Fibroblast of the conjunctiva (primary cell): ENCODE results near the gene PSME2.

Experiments used
- DNase-seq: peaks from one replicate; pipeline ENCODE4 v3.0.0-alpha.2; 2010; ENCODE audit warnings: low read depth

Gene PSME2

DNA sequence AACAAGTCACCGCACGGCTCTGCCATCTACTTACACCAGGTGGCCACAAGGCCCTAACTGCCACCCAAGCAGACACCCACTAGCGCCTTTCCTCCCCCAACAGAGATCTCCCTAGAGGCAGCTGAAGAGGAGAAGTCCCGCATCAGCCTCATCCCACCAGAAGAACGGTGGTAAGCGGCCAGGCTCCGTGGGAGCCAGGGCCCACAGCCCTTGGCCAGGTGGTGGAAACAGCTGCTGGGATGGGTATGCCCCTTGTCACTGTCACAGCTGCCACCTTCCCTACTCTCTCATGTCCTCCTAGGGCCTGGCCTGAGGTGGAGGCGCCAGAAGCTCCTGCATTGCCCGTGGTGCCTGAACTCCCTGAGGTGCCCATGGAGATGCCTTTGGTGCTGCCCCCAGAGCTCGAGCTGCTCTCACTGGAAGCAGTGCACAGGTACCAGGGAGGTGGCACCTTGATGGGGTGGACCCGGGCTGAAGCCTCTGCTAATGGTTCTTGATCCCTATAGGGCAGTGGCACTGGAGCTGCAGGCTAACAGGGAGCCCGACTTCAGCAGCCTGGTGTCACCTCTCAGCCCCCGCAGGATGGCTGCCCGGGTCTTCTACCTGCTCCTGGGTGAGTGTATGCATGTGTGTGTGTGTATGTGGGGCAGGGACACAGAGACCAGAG is 33.0 kb upstream of the PSME2 start:
- no peak for DNase-seq

DNA sequence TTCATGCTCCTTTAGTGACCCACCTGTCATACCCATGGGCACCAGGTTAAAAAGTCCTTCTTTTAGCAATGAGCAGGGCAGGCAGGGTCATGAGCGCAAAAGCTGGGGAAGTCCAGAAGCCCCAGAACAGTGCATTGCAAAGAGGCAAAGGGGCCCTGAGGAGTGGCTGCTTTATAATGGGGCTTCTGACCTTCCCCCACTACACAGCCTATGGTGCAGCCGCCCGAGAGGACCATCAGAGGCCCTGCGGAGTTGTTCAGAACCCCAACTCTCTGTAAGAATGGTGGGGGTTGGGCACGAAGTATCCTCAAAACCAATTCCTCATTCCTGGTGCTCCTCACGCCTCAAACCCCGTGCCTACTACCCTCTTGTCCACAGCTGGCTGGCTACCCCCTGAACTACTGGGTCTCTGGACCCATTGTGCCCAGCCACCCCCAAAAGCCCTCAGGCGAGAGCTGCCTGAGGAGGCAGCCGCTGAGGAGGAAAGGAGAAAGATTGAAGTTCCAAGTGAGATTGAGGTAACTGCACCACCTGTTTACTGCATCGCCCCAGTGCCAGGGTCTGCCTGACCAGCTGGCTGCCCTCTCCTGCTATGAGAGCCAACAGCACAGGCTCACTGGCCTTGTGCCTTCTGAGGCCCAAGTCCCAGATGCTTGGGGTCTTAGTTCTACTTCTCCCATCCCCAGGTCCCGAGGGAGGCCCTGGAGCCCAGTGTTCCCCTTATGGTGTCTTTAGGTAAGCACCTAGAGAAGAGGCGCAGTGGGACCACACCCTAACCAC is 32.2 kb upstream of the PSME2 start:
- no peak for DNase-seq

DNA sequence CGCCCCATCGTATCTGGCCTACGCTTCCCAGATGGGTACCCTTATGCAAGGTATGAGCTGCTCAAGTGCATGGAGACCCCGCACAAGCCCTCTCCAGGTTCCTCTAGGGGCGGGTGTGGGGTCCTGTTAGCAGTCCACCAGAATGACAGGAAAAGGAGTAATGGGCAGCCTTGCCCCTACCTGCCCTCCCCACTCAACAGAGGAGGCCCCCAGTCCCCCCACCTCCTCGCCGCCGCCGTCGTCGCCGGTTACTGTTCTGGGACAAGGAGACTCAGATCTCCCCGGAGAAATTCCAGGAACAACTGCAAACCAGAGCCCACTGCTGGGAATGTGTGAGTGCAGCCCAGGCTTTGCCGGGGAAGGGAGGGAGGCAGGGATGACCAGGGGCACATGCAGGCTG is 31.5 kb upstream of the PSME2 start:
- DNase-seq = no peak

DNA sequence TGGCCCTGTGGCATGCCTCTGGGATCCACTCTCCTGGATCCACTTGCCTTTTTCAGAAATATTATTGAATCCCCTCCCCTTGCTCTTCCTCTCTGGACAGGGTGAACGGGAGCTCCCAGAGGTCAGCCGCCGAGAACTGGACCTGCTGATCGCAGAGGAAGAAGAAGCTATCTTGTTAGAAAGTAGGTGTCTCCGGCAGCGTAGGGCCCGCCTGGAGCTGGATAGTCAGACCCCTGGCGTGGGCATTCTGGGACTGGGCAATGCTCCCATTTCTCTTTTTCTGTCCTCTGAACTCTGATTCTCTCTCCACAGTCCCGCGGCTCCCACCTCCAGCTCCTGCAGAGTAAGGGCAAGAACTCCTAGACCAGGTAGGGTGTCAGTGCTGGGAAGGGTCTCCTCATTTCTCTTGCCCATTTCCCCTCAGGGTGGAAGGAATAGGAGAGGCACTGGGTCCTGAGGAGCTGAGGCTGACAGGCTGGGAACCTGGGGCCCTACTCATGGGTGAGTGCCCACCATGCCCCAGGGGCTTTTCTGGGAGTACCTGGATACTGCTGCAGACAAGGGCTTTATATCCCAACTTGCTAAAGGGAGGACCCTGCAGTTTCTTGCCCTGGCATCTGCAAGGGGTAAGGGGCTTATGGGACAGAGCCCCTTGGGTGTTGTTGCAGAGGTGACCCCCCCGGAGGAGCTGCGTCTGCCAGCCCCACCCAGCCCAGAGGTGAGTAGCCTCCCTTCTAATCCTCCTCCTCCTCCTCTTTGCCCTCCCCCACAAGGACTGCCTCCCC is 30.8 kb upstream of the PSME2 start:
- no peak for DNase-seq

DNA sequence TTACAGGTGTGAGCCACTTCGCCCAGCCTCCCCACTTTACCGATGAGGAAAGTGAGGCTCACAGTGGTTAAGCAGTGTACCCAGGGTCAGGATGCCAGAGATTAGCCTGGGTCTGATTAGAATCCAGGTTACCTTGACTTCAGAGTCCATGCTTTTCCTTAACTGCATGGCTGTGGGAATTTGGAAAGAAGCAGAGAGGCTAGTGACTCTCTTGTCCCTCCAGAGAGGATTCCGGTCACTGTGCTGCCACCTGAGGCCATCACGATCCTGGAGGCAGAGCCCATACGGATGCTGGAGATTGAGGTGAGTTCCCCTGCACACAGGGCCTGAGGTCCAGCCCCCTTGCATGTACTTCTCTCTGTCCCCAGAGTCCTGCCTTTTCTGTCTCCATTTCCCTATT is 30.2 kb upstream of the PSME2 start:
- no peak for DNase-seq

DNA sequence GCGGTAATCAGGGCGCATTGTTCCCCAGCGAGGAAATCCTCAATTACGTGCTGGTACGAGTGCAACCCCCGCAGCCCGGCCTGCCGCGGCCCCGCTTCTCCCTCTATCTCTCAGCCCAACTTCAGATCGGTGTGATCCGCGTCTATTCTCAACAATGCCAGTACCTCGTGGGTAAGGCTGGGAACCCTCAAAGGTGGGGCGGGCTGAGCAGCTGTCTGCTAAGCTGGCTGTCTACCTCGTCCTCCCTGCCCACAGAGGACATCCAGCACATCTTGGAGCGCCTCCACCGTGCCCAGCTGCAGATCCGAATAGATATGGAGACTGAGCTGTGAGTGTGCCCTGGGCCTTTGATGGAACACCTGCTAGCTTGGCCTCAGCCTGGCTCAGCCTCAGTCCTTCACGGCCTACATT is 26.5 kb upstream of the PSME2 start:
- no peak for DNase-seq

DNA sequence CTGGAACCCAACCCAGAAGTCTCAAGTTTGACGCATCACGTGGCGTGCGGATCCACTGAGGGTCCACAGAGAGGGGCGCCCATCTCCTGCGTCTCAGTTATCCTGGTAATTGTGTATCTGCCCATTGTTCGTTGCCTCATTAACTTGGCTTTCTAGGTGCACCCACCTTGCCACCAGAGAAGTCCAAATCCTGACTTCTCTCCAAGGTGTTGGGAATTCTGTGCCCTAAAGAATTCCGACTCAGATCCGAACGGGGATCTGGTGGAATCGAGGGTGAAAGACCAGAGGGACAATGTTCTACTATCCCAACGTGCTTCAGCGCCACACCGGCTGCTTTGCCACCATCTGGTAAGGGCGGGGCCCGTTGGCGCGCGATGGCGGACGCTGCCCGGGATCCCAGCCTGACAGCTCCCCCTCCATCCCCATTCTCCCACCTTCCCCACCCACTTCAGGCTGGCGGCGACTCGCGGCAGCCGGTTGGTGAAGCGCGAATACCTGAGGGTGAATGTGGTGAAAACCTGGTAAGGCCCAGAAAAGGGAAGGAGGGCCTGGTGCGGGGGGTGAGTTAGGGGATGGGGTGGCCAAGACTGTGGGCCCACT is 26.0 kb upstream of the PSME2 start:
- DNase-seq = no peak

DNA sequence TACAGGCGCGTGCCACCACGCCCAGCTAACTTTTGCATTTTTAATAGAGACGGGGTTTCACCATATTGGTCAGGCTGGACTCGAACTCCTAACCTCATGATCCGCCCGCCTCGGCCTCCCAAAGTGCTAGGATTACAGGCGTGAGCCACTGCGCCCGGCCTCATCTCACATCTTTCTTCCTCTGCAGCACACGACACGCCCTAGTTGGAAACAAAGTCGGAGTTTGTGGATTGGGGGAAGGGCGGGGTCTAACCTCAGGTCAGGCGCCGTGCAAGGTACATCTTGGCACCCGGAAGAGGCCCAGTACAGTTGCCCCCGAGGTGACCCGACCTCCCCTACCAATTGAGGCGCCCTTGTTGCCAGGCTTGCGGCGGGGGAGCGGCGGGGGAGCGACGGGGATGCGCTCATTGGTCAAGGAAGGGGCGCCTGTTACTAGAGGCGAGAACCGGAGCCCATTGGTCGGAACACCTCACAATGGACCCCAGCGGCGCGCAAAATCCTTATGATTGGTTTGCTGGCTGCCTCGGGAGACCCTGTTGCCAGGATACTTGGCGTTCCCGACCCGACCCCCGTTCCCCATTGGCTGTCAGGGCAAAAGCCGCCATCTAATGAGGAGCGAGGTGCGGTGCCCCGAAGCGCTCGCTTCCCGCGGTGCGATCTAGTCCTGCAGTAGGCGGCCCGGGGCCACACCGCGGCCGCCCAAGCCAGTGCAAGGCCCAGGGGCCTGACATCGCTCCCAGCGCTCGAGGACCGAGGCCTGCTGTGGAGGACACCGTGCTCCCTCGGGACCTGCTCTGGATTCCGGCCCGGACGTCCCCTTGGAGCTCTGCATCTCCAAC is 25.2 kb upstream of the PSME2 start, which contains the start of gene REC8:
TSS of gene REC8 (plus strand) at position 659 of the 839 bp plus-strand sequence. CDS start 473 bp downstream, outside the sequence.
- DNase-seq = peak; percentile 72

DNA sequence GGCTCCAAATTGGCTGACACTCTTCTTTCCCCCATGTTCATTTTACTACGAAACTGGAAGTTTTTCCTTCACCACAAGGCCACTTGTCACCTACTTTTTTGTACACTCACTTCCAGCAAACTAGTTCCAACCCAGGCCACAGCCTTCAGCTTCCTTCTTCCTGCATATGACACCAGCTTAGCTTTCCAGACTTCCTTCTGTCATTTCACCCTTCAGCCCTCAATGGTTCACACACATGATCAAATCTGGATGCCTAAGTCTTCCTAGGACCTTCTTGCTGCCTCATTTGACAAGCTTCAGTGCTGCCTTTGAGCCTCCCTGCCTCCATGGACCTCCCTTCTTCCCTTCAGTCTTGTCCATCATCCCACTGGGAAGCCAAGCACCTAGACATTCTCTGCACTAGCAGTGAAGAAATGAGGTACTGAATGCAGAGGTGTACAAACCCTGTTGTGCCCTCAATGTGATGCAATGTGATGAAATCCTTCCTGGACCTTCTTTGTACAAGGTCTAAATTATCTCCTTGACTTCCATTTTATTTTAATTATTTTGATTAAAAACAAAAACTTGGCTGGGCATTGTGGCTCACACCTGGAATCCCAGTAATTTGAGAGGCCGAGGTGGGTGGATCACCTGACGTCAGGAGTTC is 21.2 kb upstream of the PSME2 start:
- no peak for DNase-seq

DNA sequence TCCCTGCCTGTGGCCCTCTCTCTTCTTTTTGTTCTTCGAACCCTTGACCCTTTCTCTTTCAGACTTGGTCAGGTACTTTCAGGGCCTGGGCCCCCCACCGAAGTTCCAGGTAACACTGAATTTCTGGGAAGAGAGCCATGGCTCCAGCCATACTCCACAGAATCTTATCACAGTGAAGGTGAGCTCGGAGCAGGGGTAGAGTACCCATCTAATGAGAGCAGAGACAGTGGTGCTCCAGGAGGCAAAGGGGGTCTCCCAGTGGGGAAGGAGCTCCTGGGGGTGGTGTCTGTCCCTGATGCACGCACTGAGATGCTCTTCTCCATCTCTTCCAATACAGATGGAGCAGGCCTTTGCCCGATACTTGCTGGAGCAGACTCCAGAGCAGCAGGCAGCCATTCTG is 19.4 kb upstream of the PSME2 start:
- no peak for DNase-seq

DNA sequence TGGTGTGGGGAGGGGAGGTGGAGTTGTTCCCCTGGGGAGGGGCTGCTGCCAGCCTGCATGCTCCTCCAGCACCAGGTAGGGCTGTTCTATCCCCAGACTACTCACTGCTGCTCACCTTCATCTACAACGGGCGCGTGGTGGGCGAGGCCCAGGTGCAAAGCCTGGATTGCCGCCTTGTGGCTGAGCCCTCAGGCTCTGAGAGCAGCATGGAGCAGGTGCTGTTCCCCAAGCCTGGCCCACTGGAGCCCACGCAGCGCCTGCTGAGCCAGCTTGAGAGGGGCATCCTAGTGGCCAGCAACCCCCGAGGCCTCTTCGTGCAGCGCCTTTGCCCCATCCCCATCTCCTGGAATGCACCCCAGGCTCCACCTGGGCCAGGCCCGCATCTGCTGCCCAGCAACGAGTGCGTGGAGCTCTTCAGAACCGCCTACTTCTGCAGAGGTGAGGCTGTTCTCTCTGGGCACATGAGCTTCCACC is 18.1 kb upstream of the PSME2 start:
- DNase-seq = no peak

DNA sequence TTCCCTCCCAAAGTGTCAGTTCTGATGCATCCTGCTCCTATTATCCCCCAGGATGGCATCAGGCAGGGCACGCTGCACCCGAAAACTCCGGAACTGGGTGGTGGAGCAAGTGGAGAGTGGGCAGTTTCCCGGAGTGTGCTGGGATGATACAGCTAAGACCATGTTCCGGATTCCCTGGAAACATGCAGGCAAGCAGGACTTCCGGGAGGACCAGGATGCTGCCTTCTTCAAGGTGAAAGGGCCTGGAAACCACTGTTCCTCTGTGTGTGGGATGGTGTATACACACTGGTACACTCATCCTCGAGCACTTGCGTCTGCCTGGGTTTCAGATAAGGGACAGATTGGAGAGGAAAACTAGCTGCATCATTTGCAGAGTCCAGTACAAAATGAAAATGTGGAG is 15.7 kb upstream of the PSME2 start:
- DNase-seq = no peak

DNA sequence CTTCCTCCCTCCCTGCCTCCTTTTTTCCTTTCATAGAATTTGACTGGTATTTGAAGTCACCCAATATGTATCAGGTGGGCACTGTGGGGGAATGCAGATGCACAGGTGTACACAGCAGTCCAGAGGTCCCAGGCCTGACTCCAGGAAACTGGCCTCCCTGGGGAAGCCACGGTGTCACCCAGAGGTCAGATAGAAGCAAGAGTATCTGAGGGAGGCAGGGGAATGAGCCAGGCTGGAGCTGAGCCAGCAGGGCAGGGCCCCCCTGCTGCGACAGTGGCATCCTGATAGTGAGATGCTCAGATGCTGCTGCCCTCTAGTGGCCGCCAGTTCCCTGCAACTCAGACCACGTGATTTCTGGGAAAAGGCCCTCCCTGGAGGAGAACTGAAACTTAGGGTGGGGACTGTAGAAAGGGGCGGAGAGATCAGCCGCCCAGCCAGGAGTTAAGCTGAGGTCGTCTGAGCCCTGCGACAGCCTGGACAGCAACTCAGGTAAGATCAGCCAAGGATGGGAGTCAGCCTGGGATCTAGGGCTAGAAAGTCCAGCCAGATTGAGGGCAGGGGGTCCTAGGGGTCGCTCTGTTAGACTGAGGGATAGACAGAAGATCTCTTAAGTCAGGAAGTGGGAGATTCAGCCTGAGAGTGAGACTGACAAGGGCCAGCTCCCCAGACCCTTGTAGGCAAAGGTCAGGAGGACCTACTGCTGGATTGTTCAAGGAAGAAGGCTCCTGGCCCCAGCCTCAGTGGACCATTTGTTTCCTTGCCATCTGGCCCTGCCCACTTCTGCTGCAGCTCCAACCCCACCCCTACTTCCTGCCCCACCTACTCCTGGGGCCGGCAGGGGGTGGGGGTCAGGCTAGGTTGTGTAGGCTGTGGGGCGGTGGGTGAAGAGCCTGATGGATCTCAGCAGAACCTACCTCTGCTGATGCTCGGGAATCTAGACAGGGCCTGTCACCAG is 14.7 kb upstream of the PSME2 start, which contains the start of gene IRF9:
TSS of gene IRF9 (plus strand) at position 416 of the 955 bp plus-strand sequence. CDS start 880 bp downstream, outside the sequence.
- DNase-seq = peak; percentile 92

DNA sequence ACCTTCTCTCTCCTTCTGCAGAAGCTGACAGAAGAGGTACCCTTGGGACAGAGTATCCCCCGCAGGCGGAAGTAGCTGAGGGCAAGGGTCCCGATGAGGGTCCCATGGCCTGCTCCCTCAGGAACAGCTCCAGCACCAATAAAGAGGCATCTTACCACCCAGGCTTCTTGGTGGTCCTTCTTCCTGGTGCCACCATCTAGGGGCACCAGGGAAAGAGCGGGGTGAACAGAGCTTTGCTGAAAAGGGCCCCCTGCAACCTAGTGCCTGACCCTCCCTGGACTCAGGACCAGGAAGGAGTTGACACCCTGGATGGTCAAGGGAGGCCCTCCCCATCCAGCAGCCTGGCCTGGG is 14.1 kb upstream of the PSME2 start:
- DNase-seq = no peak

DNA sequence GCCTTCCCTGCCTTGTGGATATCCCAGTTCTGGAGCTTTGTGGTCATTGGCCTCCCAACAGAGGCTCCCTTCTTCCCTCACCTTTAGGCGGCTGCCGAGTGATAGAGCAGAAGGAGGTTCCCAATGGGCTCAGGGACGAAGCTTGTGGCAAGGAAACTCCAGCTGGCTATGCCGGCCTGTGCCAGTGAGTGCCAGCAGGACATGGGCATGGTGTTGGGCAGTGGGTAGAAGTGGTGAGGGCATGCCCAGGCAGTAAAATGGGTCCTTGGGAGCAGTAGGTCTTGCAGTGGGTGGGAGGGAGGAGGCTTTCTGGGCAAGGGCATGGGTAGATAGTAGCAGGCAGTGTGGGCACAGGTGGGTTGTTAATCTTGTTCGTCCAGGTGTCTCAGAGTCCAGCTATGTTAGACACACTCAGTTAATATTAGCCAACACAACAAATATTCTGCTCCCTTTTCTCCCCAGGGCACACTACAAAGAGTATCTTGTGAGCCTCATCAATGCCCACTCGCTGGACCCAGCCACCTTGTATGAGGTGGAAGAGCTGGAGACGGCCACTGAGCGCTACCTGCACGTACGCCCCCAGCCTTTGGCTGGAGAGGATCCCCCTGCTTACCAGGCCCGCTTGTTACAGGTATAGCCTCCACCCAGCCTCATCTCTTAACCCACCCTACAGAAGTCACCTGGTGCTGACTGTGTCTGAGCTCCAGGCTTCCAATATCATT is 13.5 kb upstream of the PSME2 start:
- no peak for DNase-seq

DNA sequence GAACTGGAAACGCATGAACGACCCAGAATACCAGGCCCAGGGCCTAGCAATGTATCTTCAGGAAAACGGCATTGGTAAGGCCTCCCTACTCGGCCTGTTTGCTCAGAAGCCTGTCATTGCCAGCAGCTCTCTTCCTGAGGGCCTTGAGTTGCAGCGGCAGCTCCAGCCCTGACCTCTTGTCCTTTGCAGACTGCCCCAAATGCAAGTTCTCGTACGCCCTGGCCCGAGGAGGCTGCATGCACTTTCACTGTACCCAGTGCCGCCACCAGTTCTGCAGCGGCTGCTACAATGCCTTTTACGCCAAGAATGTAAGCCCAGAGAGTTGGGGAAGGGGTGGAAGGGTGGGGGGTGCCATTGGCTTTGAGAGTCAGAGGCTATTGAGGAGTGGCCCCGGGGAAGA is 10.9 kb upstream of the PSME2 start:
- no peak for DNase-seq

DNA sequence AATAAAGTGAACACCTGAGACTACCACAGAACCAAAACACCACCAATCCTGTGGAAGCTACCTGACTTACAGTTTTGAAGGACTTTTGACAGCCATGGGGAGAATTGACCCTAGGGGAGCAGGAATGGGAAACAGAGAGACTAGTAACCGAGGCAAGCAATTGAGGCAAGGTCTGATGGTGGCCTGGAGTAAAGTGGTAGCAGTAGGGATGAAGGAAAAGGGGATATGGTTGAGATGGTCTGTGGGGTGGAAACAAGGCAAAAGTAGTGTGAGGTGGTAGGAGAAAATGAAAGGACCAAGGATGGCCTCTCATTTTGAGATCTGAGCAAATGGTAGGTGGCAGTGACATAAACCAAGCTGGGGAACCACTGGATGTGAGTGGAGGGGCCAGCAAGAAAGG is 10.4 kb upstream of the PSME2 start:
- no peak for DNase-seq

DNA sequence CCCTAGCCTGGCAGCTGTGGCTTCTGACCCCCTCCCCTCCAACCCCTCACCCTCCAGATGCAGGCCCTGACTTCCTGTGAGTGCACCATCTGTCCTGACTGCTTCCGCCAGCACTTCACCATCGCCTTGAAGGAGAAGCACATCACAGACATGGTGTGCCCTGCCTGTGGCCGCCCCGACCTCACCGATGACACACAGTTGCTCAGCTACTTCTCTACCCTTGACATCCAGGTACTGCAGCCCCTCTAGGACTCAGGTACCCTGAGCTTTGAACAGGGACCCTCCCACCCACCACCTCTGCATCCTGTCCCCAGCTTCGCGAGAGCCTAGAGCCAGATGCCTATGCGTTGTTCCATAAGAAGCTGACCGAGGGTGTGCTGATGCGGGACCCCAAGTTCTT is 8.7 kb upstream of the PSME2 start:
- DNase-seq = no peak
